Gastroesophageal sphincter (tissue), 4 donors: ENCODE measurements around the gene CISD3. TPM values are rescaled to one million over a fixed set of nuclear protein-coding genes. Genes with fewer than 3 reads are reported as not detected.
A peak's percentile ranks its signal among the peaks of the same experiment; 100 is the strongest.

Experiments used
- ATAC-seq: fragments of 150-250 bp; one replicate; pipeline ENCODE4 v1.9.1; 2016; ENCODE audit warnings: mild to moderate bottlenecking, moderate library complexity
- H3K27ac ChIP-seq, 4 donors: fragments of 200-600 bp; sonication (generic) in 3 of 4; 1 replicate in 3 of 4; 2 replicates in 1 of 4; pipeline ENCODE4 v1.5.1; 2016 to 2019
- H3K27me3 ChIP-seq: fragments of 200-600 bp; sonication (generic); one replicate; pipeline ENCODE4 v1.5.1; 2019
- H3K36me3 ChIP-seq, 2 donors: fragments of 200-600 bp; sonication (generic); one replicate each; pipeline ENCODE4 v1.5.1; 2019; ENCODE audit warnings: control low read depth in 1 of 2
- H3K4me1 ChIP-seq, 3 donors: fragments of 200-600 bp; sonication (generic); 1 replicate in 2 of 3; 2 replicates in 1 of 3; pipeline ENCODE4 v1.5.1; 2016 to 2019; ENCODE audit warnings: control low read depth in 2 of 3
- H3K4me3 ChIP-seq, 2 donors: fragments of 200-600 bp; sonication (generic); one replicate each; pipeline ENCODE4 v1.5.1; 2019; ENCODE audit warnings: mild to moderate bottlenecking in 1 of 2, moderate library complexity in 1 of 2
- H3K9me3 ChIP-seq, 3 donors: fragments of 200-600 bp; sonication (generic); one replicate each; pipeline ENCODE4 v1.5.1; 2017 to 2019; ENCODE audit warnings: control low read depth in 2 of 3
- EP300 ChIP-seq: sonication (generic); formaldehyde crosslinking; IDR thresholded peaks from one replicate; pipeline ENCODE4 v1.6.1; 2017; ENCODE audit warnings: antibody characterized with exemption, mild to moderate bottlenecking
- POLR2A ChIP-seq, 2 donors: fragments of 450-650 bp; IDR thresholded peaks; one replicate each; pipeline ENCODE4 v1.6.1; 2017; ENCODE audit warnings: antibody characterized with exemption in 2 of 2, mild to moderate bottlenecking in 2 of 2, moderate library complexity in 1 of 2
- POLR2AphosphoS5 ChIP-seq: sonication (generic); formaldehyde crosslinking; IDR thresholded peaks from one replicate; pipeline ENCODE4 v1.6.1; 2017; ENCODE audit warnings: antibody characterized with exemption
- WGBS, 2 donors: methylation state at CpG; one replicate each; pipeline ENCODE4 v1.1.5; 2018; ENCODE audit warnings: low coverage in 1 of 2; 5-methylcytosine and 5-hydroxymethylcytosine counted together
- total RNA-seq, 4 donors: library from RNA; depleted of rRNA; stranded (reverse); fragments of >200 nt; gene quantifications; one replicate each; pipeline ENCODE4 v1.1.0, GENCODE V29; 2016
- TF ChIP-seq, protein P1 (sequence below), 4 experiments: fragments of 200-600 bp in 2 of 4; fragments of 450-650 bp in 2 of 4; sonication (generic) in 1 of 4; IDR thresholded peaks; one replicate each; pipeline ENCODE4 v1.5.1; 2017 to 2019; ENCODE audit warnings: antibody characterized with exemption in 4 of 4, mild to moderate bottlenecking in 2 of 4, moderate library complexity in 2 of 4

The CISD3 gene
- total RNA-seq, 4 donors from 2014 or later, result 8.5 to 14.9 (median 11.1) TPM

DNA sequence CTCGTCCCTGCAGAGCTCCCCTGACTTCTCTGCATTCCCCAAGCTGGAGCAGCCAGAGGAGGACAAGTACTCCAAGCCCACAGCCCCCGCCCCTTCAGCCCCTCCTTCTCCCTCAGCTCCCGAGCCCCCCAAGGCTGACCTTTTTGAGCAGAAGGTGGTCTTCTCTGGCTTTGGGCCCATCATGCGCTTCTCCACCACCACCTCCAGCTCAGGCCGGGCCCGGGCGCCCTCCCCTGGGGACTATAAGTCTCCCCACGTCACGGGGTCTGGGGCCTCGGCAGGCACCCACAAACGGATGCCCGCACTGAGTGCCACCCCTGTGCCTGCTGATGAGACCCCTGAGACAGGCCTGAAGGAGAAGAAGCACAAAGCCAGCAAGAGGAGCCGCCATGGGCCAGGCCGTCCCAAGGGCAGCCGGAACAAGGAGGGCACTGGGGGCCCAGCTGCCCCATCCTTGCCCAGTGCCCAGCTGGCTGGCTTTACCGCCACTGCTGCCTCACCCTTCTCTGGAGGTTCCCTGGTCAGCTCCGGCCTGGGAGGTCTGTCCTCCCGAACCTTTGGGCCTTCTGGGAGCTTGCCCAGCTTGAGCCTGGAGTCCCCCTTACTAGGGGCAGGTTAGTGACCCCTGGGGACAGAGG lies 13.7 kb upstream of the CISD3 start:
- no peak for TF ChIP-seq POLR2AphosphoS5
- no peak for TF ChIP-seq EP300
- TF ChIP-seq, protein P1, sequence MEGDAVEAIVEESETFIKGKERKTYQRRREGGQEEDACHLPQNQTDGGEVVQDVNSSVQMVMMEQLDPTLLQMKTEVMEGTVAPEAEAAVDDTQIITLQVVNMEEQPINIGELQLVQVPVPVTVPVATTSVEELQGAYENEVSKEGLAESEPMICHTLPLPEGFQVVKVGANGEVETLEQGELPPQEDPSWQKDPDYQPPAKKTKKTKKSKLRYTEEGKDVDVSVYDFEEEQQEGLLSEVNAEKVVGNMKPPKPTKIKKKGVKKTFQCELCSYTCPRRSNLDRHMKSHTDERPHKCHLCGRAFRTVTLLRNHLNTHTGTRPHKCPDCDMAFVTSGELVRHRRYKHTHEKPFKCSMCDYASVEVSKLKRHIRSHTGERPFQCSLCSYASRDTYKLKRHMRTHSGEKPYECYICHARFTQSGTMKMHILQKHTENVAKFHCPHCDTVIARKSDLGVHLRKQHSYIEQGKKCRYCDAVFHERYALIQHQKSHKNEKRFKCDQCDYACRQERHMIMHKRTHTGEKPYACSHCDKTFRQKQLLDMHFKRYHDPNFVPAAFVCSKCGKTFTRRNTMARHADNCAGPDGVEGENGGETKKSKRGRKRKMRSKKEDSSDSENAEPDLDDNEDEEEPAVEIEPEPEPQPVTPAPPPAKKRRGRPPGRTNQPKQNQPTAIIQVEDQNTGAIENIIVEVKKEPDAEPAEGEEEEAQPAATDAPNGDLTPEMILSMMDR (IDR thresholded peaks at IDR 0.05), result no peak
- TF ChIP-seq POLR2A (IDR thresholded peaks at IDR 0.05), result no peak
- Histone ChIP-seq H3K27me3 (no peaks in the 10 kb centered on the region), H3K4me1 (peaks cover 0 to 14% (median 0%) of the 10 kb centered on the region in 3 donors), H3K27ac (no peak overlapping the region), H3K36me3 (peaks cover 0 to 100% of the 10 kb centered on the region in 2 donors), H3K4me3 (no peak overlapping the region), H3K9me3 (no peaks in the 10 kb centered on the region)
- 38% methylated on average over 2 of the region's 18 CpGs; no CpG with 5 or more reads in 1 of the 2 donors for whole genome bisulfite sequencing, 2 donors
- no peak for ATAC-seq

DNA sequence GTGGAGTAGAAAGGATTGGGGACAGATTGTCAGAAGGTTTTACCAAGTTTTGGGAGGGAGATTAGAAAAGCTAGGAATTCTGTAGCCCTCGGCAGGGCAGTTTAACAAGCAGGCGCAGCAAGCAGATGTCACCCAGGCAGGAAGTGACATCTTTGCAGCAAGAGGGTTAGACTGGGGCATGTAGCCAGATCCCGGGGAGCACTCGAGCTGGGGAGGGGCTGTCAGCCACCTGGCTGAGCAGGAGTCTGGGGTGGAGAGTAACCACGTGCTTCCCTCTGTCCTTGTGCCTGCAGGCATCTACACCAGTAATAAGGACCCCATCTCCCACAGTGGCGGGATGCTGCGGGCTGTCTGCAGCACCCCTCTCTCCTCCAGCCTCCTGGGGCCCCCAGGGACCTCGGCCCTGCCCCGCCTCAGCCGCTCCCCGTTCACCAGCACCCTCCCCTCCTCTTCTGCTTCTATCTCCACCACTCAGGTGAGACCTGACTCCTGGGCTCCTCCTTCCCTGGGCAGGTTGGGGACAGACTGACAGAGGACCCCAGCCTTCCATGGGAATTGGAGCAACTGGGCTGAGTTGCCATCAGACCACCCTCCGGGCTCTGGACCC lies 12.9 kb upstream of the CISD3 start:
- Histone ChIP-seq H3K9me3 (no peaks in the 10 kb centered on the region), H3K27ac (no peak overlapping the region), H3K27me3 (no peaks in the 10 kb centered on the region), H3K36me3 (peaks cover 0 to 100% of the 10 kb centered on the region in 2 donors), H3K4me3 (no peak overlapping the region), H3K4me1 (peaks cover 0 to 14% (median 0%) of the 10 kb centered on the region in 3 donors)
- TF ChIP-seq POLR2A (IDR thresholded peaks at IDR 0.05) (no peak), EP300 (no peak), POLR2AphosphoS5 (no peak)
- TF ChIP-seq, protein P1 (IDR thresholded peaks at IDR 0.05), result no peak
- no peak for ATAC-seq
- WGBS, 2 donors, result 67 to 68% methylated on average over 3 of the region's 12 CpGs

DNA sequence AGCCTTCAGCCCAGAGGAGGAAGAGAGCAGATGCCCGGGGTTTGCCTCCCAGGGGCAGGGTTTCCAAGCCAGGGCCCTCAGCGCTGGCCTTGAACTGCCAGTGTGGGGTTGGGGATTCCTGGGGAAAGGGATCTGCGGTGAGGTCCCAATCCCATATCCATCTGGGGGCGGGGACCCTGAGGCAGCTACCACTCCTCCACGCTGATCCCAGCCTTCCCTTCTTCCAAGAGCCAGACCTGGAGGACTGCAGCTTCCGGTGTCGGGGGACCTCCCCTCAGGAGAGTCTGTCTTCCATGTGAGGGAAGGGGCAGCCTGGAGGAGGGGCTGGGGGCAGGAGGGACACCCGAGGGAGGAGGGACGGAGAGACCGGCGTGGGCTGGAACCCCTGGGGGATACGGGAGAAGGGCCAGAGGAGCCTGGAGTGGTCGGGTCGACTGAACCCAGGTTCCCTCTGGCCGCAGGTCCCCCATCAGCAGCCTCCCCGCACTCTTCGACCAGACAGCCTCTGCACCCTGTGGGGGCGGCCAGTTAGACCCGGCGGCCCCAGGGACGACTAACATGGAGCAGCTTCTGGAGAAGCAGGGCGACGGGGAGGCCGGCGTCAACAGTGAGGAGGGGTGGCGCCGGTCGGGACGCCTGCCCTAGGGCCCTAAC lies 10.7 kb upstream of the CISD3 start:
- Histone ChIP-seq H3K36me3 (peaks cover 0 to 100% of the 10 kb centered on the region in 2 donors), H3K4me1 (peaks cover 0 to 21% (median 0%) of the 10 kb centered on the region in 3 donors), H3K27me3 (no peaks in the 10 kb centered on the region), H3K27ac (peak overlapping the region in 2 of 4 donors; percentile 26 to 35), H3K4me3 (no peak overlapping the region), H3K9me3 (no peaks in the 10 kb centered on the region)
- ATAC-seq, result no peak
- TF ChIP-seq POLR2A (IDR thresholded peaks at IDR 0.05) (no peak), POLR2AphosphoS5 (no peak), EP300 (no peak)
- TF ChIP-seq, protein P1 (IDR thresholded peaks at IDR 0.05), result no peak
- 67% methylated on average over 1 of the region's 29 CpGs; no CpG with 5 or more reads in 1 of the 2 donors for WGBS, 2 donors

DNA sequence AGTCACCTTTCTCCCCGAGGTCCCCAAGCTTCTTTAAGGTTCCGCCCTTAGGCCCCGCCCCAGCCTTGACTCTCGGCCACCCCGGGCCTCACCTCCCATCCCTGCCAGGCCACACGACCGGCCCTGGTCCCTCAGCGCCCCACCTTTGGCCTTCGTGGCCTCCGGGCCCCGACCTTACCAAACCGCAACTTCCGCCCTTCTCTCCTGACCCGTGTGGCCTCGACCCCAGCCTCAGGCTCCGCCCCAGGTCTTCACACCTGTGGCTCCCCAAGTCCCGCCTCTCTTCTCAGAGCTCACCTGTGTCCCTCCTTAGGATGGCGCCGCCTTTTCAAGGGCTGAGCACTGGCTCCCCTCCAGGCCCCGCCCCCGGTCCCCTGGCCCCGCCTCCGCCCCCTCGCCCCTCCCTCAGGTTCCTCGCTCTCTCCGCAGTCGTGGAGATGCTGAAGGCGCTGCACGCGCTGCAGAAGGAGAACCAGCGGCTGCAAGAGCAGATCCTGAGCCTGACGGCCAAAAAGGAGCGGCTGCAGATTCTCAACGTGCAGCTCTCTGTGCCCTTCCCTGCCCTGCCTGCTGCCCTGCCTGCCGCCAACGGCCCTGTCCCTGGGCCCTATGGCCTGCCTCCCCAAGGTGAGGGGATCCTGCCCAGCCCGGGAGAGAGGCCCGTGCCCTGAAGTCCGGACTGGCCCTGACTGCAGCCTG lies 10.0 kb upstream of the CISD3 start:
- peak overlapping the region in 2 of 4 donors; percentile 26 to 35 for H3K27ac ChIP-seq
- H3K4me3 ChIP-seq, result no peak overlapping the region
- WGBS, 2 donors, result 73 to 75% methylated on average over 2 to 18 of the region's 39 CpGs
- no peaks in the 10 kb centered on the region for H3K27me3 ChIP-seq
- H3K4me1 ChIP-seq, result peaks cover 0 to 28% (median 3%) of the 10 kb centered on the region in 3 donors
- TF ChIP-seq, protein P1 (IDR thresholded peaks at IDR 0.05), result no peak
- TF ChIP-seq EP300, result no peak
- TF ChIP-seq POLR2A (IDR thresholded peaks at IDR 0.05), result no peak
- TF ChIP-seq POLR2AphosphoS5, result no peak
- no peaks in the 10 kb centered on the region for H3K9me3 ChIP-seq
- H3K36me3 ChIP-seq, result peaks cover 0 to 100% of the 10 kb centered on the region in 2 donors
- ATAC-seq, result no peak
